OCI-LY3 (cell line): Measurements from ENCODE around the gene RAB3GAP2.
"Not testable (repeated sequence)": the region's sequence is repeated elsewhere in the genome, so short reads cannot be mapped to it uniquely, and the experiment has no call there.

Source experiments
- H2AFZ ChIP-seq: fragments of 200-600, 300-600 bp; shearing (Covaris generic); 2 replicates; pipeline ENCODE4 v1.6.0; 2014; ENCODE audit warnings: antibody characterized with exemption, low read depth, low read length
- H3K27ac ChIP-seq: fragments of 200-600, 300-600 bp; sonication (generic); 2 replicates; pipeline ENCODE4 v1.5.1; 2014; ENCODE audit warnings: mild to moderate bottlenecking, low read length, moderate library complexity, mixed read lengths
- H3K27me3 ChIP-seq: fragments of 200-600, 300-600 bp; sonication (generic); 2 replicates; pipeline ENCODE4 v1.6.1; 2014; ENCODE audit warnings: low read depth, low read length, mixed read lengths
- H3K36me3 ChIP-seq: fragments of 200-600, 300-600 bp; sonication (generic); replicated peaks from 2 replicates; pipeline ENCODE3; 2014; ENCODE audit warnings: low read depth, low read length, mixed read lengths
- H3K4me1 ChIP-seq: fragments of 300-600, 200-600 bp; sonication (generic); 2 replicates; pipeline ENCODE4 v1.6.1; 2014; ENCODE audit warnings: low read length, mixed read lengths
- H3K4me2 ChIP-seq: fragments of 200-600, 300-600 bp; sonication (generic); 2 replicates; pipeline ENCODE4 v1.6.1; 2014; ENCODE audit warnings: low read length, mixed read lengths
- H3K4me3 ChIP-seq: fragments of 300-600, 200-600 bp; sonication (generic); 2 replicates; pipeline ENCODE4 v1.5.1; 2014; ENCODE audit warnings: antibody characterized with exemption, mild to moderate bottlenecking, low read length, moderate library complexity
- H3K79me2 ChIP-seq: fragments of 300-600, 200-600 bp; shearing (Covaris generic); 2 replicates; pipeline ENCODE4 v1.6.1; 2014; ENCODE audit warnings: mild to moderate bottlenecking, low read length, mixed read lengths
- H3K9ac ChIP-seq: fragments of 300-600, 200-600 bp; shearing (Covaris generic); 2 replicates; pipeline ENCODE4 v1.6.0; 2014; ENCODE audit warnings: mild to moderate bottlenecking, low read length, moderate library complexity
- H3K9me3 ChIP-seq: fragments of 200-600, 300-600 bp; shearing (Covaris generic); 2 replicates; pipeline ENCODE4 v1.6.1; 2014; ENCODE audit warnings: low read length, mixed read lengths; ENCODE audit not compliant: insufficient read depth
- H4K20me1 ChIP-seq: fragments of 200-600, 300-600 bp; sonication (generic); 2 replicates; pipeline ENCODE4 v1.6.1; 2016; ENCODE audit warnings: low read length, mixed read lengths; ENCODE audit not compliant: insufficient read depth
- EZH2phosphoT487 ChIP-seq: fragments of 200-600 bp; shearing (Covaris generic); IDR thresholded peaks from 2 replicates; pipeline ENCODE4 v1.6.1; 2018; ENCODE audit warnings: antibody characterized with exemption, mixed run types, low read depth
- TF ChIP-seq, protein P1 (sequence below): fragments of 200-600, 300-600 bp; sonication (generic); IDR thresholded peaks from 2 replicates; pipeline ENCODE4 v1.5.1; 2014; ENCODE audit warnings: antibody characterized with exemption, low read length, low read depth

The RAB3GAP2 gene

DNA sequence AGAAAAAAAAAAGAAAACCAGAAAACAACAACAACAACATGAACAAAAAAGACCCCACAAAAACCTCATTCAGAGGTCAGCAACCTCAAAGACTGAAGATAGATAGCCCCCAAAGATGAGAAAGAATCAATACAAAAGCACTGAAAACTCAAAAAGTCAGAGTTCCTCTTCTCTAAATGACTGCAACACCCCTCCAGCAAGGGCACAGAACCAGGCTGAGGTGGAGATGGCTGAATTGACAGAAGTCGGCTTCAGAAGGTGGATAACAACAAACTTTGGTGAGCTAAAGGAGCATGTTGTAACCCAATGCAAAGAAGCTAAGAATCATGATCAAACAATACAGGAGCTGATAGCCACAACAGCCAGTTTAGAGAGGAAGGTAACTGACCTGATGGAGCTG, 17.0 kb downstream of the RAB3GAP2 start:
- H3K4me2 ChIP-seq = peak overlapping the region; percentile 42
- peak overlapping the region; percentile 85 for H3K27ac ChIP-seq
- peaks cover 88% of the 10 kb centered on the region for H3K79me2 ChIP-seq
- no peak overlapping the region; the same call in 1 of the 2 replicates for H3K9ac ChIP-seq
- H4K20me1 ChIP-seq = peaks cover 8% of the 10 kb centered on the region; the same call in 1 of the 2 replicates
- no peaks in the 10 kb centered on the region for H3K27me3 ChIP-seq
- TF ChIP-seq EZH2phosphoT487 = no peak
- TF ChIP-seq, protein P1, sequence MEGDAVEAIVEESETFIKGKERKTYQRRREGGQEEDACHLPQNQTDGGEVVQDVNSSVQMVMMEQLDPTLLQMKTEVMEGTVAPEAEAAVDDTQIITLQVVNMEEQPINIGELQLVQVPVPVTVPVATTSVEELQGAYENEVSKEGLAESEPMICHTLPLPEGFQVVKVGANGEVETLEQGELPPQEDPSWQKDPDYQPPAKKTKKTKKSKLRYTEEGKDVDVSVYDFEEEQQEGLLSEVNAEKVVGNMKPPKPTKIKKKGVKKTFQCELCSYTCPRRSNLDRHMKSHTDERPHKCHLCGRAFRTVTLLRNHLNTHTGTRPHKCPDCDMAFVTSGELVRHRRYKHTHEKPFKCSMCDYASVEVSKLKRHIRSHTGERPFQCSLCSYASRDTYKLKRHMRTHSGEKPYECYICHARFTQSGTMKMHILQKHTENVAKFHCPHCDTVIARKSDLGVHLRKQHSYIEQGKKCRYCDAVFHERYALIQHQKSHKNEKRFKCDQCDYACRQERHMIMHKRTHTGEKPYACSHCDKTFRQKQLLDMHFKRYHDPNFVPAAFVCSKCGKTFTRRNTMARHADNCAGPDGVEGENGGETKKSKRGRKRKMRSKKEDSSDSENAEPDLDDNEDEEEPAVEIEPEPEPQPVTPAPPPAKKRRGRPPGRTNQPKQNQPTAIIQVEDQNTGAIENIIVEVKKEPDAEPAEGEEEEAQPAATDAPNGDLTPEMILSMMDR = no peak
- peaks cover 30% of the 10 kb centered on the region for H3K9me3 ChIP-seq
- H2AFZ ChIP-seq = no peak overlapping the region
- H3K36me3 ChIP-seq = peaks cover 62% of the 10 kb centered on the region
- peaks cover 37% of the 10 kb centered on the region for H3K4me1 ChIP-seq
- H3K4me3 ChIP-seq = peak overlapping the region; percentile 17

- H3K9me3 ChIP-seq = peaks cover 48% of the 10 kb centered on the region
- H3K9ac ChIP-seq, H3K27me3 ChIP-seq, H2AFZ ChIP-seq, H3K4me2 ChIP-seq, H4K20me1 ChIP-seq: not testable (repeated sequence)
- peaks cover 75% of the 10 kb centered on the region for H3K36me3 ChIP-seq
- 0 out of 2 replicates have a peak overlapping the region, but pooled peaks have one; percentile 3 for H3K4me3 ChIP-seq
- H3K4me1 ChIP-seq = peaks cover 33% of the 10 kb centered on the region
- H3K27ac ChIP-seq = peak overlapping the region; percentile 43
- peaks cover 87% of the 10 kb centered on the region for H3K79me2 ChIP-seq
Measured at GRCh38 chr1:220253290-220253689, 19.0 kb downstream of the RAB3GAP2 start.

GRCh38 chr1:220251272-220251671, 21.0 kb downstream of the RAB3GAP2 start:
- no peak overlapping the region for H3K4me3 ChIP-seq
- no peak overlapping the region for H3K9ac ChIP-seq
- H3K9me3 ChIP-seq = peaks cover 52% of the 10 kb centered on the region
- H3K27me3 ChIP-seq = no peaks in the 10 kb centered on the region
- TF ChIP-seq, protein P1 = no peak
- TF ChIP-seq EZH2phosphoT487 = no peak
- peaks cover 81% of the 10 kb centered on the region for H3K79me2 ChIP-seq
- peaks cover 33% of the 10 kb centered on the region for H3K4me1 ChIP-seq
- H3K36me3 ChIP-seq = peaks cover 74% of the 10 kb centered on the region
- H4K20me1 ChIP-seq = peaks cover 3% of the 10 kb centered on the region; the same call in 1 of the 2 replicates
- H3K4me2 ChIP-seq = no peak overlapping the region
- no peak overlapping the region for H2AFZ ChIP-seq
- H3K27ac ChIP-seq = no peak overlapping the region

DNA sequence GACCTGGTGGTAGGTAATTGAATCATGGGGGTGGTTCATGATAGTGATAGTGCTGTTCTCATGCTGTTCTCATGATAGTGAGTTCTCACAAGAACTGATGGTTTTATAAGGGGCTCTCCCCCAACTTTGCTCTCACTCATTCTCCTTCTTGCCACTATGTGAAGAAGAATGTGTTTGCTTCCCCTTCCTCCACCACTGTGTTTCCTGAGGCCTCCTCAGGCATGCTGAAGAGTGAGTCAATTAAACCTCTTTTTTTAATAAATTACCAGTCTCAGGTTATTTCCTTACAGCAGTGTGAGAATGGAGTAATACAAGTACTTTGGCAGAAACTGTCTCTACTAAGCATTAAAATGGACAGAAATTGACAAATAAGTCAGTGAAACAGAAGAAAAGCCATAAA, 21.6 kb downstream of the RAB3GAP2 start:
- no peak overlapping the region for H3K4me2 ChIP-seq
- TF ChIP-seq EZH2phosphoT487 = no peak
- TF ChIP-seq, protein P1 = no peak
- H3K9me3 ChIP-seq = peaks cover 52% of the 10 kb centered on the region
- peaks cover 78% of the 10 kb centered on the region for H3K79me2 ChIP-seq
- no peak overlapping the region for H3K9ac ChIP-seq
- no peaks in the 10 kb centered on the region for H3K27me3 ChIP-seq
- H2AFZ ChIP-seq = no peak overlapping the region
- H3K36me3 ChIP-seq = peaks cover 68% of the 10 kb centered on the region
- H3K27ac ChIP-seq = no peak overlapping the region
- no peak overlapping the region for H3K4me3 ChIP-seq
- H3K4me1 ChIP-seq = peaks cover 27% of the 10 kb centered on the region
- H4K20me1 ChIP-seq = peaks cover 3% of the 10 kb centered on the region; the same call in 1 of the 2 replicates

DNA sequence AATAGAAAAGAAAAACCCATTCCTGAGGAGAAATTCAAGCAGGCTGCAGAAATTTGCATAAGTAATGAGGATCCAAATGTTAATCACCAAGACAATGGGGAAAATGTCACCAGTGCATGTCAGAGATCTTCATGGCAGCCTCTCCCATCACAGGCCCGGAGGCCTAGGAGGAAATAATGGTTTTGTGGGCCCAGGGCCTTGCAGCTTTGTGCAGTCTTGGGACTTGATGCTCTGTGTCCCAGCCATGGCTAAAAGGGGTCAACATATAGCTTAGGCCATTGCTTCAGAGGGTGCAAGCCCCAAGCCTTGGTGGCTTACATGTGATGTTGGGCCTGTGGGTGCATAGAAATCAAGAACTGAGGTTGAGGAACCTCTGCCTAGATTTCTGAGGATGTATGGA, 22.7 kb downstream of the RAB3GAP2 start:
- Histone ChIP-seq H3K36me3 (peaks cover 66% of the 10 kb centered on the region), H3K79me2 (peaks cover 75% of the 10 kb centered on the region), H3K9ac (no peak overlapping the region), H3K27ac (no peak overlapping the region), H3K4me2 (no peak overlapping the region), H3K9me3 (peaks cover 52% of the 10 kb centered on the region), H3K4me3 (no peak overlapping the region), H3K4me1 (peaks cover 15% of the 10 kb centered on the region), H4K20me1 (peaks cover 2% of the 10 kb centered on the region; the same call in 1 of the 2 replicates), H3K27me3 (no peaks in the 10 kb centered on the region), H2AFZ (no peak overlapping the region)
- TF ChIP-seq, protein P1 = no peak
- TF ChIP-seq EZH2phosphoT487 = no peak

DNA sequence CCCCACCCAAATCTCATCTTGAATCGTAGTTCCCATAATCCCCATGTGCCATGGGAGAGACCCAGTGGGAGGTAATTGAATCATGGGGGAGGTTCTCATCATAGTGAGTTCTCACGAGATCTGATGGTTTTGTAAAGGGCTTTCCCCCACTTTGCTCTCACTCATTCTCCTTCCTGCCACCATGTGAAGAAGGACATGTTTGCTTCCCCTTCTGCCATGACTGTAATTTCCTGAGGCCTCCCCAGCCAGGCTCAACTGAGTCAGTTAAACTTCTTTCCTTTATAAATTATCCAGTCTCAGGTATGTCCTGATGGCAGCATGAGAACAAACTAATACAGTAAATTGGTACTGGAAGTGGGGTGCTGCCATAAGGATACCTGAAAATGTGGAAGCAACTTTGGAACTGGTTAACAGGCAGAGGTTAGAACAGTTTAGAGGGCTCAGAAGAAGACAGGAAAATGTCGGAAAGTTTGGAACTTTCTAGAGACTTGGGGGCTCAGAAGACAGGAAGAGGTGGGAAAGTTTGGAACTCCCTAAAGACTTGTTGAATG, 23.5 kb downstream of the RAB3GAP2 start:
- H4K20me1 ChIP-seq, H3K27me3 ChIP-seq, H2AFZ ChIP-seq, H3K4me2 ChIP-seq, H3K4me3 ChIP-seq, H3K27ac ChIP-seq, H3K9ac ChIP-seq: not testable (repeated sequence)
- H3K79me2 ChIP-seq = peaks cover 79% of the 10 kb centered on the region
- peaks cover 72% of the 10 kb centered on the region for H3K36me3 ChIP-seq
- H3K4me1 ChIP-seq = peaks cover 15% of the 10 kb centered on the region
- H3K9me3 ChIP-seq = peaks cover 52% of the 10 kb centered on the region
